ENCODE results near the gene VAT1. TPM values are rescaled to one million over a fixed set of nuclear protein-coding genes. Genes with fewer than 3 reads are reported as not detected.
"Not testable (repeated sequence)": the region's sequence is repeated elsewhere in the genome, so short reads cannot be mapped to it uniquely, and the experiment has no call there.

Gene VAT1
- total RNA-seq, 1 donor = 20.0 TPM

- peaks cover 57% of the 10 kb centered on the region for H3K4me1 ChIP-seq (ENCODE audit: insufficient read depth, low read length)
- H3K4me3 ChIP-seq (ENCODE audit: low read length) = no peak overlapping the region
- no peaks in the 10 kb centered on the region for H3K27me3 ChIP-seq (ENCODE audit: insufficient read depth, low read length)
- H3K9me3 ChIP-seq (ENCODE audit: low read depth, low read length) = no peaks in the 10 kb centered on the region
Measured at GRCh38 chr17:43018932-43019331, 3.3 kb downstream of the VAT1 start.

- H3K4me3 ChIP-seq (ENCODE audit: low read length) = no peak overlapping the region
- H3K4me1 ChIP-seq (ENCODE audit: insufficient read depth, low read length) = peaks cover 52% of the 10 kb centered on the region
Measured at GRCh38 chr17:43018008-43018853, 4.0 kb downstream of the VAT1 start.

GRCh38 chr17:43016216-43016615, 6.0 kb downstream of the VAT1 start:
- peaks cover 42% of the 10 kb centered on the region for H3K4me1 ChIP-seq (ENCODE audit: insufficient read depth, low read length)
- H3K27me3 ChIP-seq (ENCODE audit: insufficient read depth, low read length) = no peaks in the 10 kb centered on the region
- H3K4me3 ChIP-seq (ENCODE audit: low read length) = no peak overlapping the region
- no peaks in the 10 kb centered on the region for H3K9me3 ChIP-seq (ENCODE audit: low read depth, low read length)

More at GRCh38 chr17:43018008-43018853, 4.0 kb downstream of the VAT1 start:
- no peaks in the 10 kb centered on the region for H3K27me3 ChIP-seq (ENCODE audit: insufficient read depth, low read length)
- no peaks in the 10 kb centered on the region for H3K9me3 ChIP-seq (ENCODE audit: low read depth, low read length)

- no peaks in the 10 kb centered on the region for H3K27me3 ChIP-seq (ENCODE audit: insufficient read depth, low read length)
- H3K9me3 ChIP-seq (ENCODE audit: low read depth, low read length) = no peaks in the 10 kb centered on the region
- no peak overlapping the region for H3K4me3 ChIP-seq (ENCODE audit: low read length)
- H3K4me1 ChIP-seq (ENCODE audit: insufficient read depth, low read length) = peaks cover 35% of the 10 kb centered on the region
Measured at GRCh38 chr17:43015579-43015978, 6.6 kb downstream of the VAT1 start.

GRCh38 chr17:43014649-43015542, 7.3 kb downstream of the VAT1 start:
- no peaks in the 10 kb centered on the region for H3K9me3 ChIP-seq (ENCODE audit: low read depth, low read length)
- H3K4me1 ChIP-seq (ENCODE audit: insufficient read depth, low read length) = peaks cover 28% of the 10 kb centered on the region
- H3K4me3 ChIP-seq (ENCODE audit: low read length) = no peak overlapping the region
- no peaks in the 10 kb centered on the region for H3K27me3 ChIP-seq (ENCODE audit: insufficient read depth, low read length)

- no peak overlapping the region for H3K4me3 ChIP-seq (ENCODE audit: low read length)
- H3K9me3 ChIP-seq (ENCODE audit: low read depth, low read length) = no peaks in the 10 kb centered on the region
- peaks cover 21% of the 10 kb centered on the region for H3K4me1 ChIP-seq (ENCODE audit: insufficient read depth, low read length)
- H3K27me3 ChIP-seq (ENCODE audit: insufficient read depth, low read length) = no peaks in the 10 kb centered on the region
Measured at GRCh38 chr17:43014020-43014648, 8.1 kb downstream of the VAT1 start.

GRCh38 chr17:43013296-43013695, 8.9 kb downstream of the VAT1 start:
- Histone ChIP-seq H3K4me1 (ENCODE audit: insufficient read depth, low read length) (peaks cover 21% of the 10 kb centered on the region), H3K9me3 (ENCODE audit: low read depth, low read length) (no peaks in the 10 kb centered on the region), H3K4me3 (ENCODE audit: low read length) (no peak overlapping the region), H3K27me3 (ENCODE audit: insufficient read depth, low read length) (no peaks in the 10 kb centered on the region)

- Histone ChIP-seq H3K27me3 (ENCODE audit: insufficient read depth, low read length) (no peaks in the 10 kb centered on the region), H3K4me1 (ENCODE audit: insufficient read depth, low read length) (peaks cover 30% of the 10 kb centered on the region), H3K9me3 (ENCODE audit: low read depth, low read length) (no peaks in the 10 kb centered on the region), H3K4me3 (ENCODE audit: low read length) (no peak overlapping the region)
Measured at GRCh38 chr17:43011728-43012472, 10.3 kb downstream of the VAT1 start.

GRCh38 chr17:43010667-43011308, 11.4 kb downstream of the VAT1 start:
- peaks cover 36% of the 10 kb centered on the region for H3K4me1 ChIP-seq (ENCODE audit: insufficient read depth, low read length)
- H3K4me3 ChIP-seq (ENCODE audit: low read length) = no peak overlapping the region
- H3K9me3 ChIP-seq (ENCODE audit: low read depth, low read length) = no peaks in the 10 kb centered on the region
- H3K27me3 ChIP-seq (ENCODE audit: insufficient read depth, low read length) = no peaks in the 10 kb centered on the region

- H3K9me3 ChIP-seq (ENCODE audit: low read depth, low read length) = no peaks in the 10 kb centered on the region
- H3K27me3 ChIP-seq (ENCODE audit: insufficient read depth, low read length) = no peaks in the 10 kb centered on the region
- H3K4me1 ChIP-seq (ENCODE audit: insufficient read depth, low read length) = peaks cover 35% of the 10 kb centered on the region
- peak within 1 kb of the TSS; percentile 82 for H3K4me3 ChIP-seq (ENCODE audit: low read length)
Measured at GRCh38 chr17:43006639-43007551, 15.3 kb downstream of the VAT1 start, which contains the start of gene IFI35. Gene IFI35 (plus strand): TSS chr17:43006784. CDS start chr17:43006948, 164 bp downstream.

- Histone ChIP-seq H3K4me3 (ENCODE audit: low read length) (no peak overlapping the region), H3K27me3 (ENCODE audit: insufficient read depth, low read length) (no peaks in the 10 kb centered on the region), H3K9me3 (ENCODE audit: low read depth, low read length) (no peaks in the 10 kb centered on the region), H3K4me1 (ENCODE audit: insufficient read depth, low read length) (peaks cover 60% of the 10 kb centered on the region)
Measured at GRCh38 chr17:43003542-43004172, 18.5 kb downstream of the VAT1 start.

GRCh38 chr17:43000894-43001293, 21.3 kb downstream of the VAT1 start:
- H3K27me3 ChIP-seq (ENCODE audit: insufficient read depth, low read length); H3K9me3 ChIP-seq (ENCODE audit: low read depth, low read length); H3K4me3 ChIP-seq (ENCODE audit: low read length): not testable (repeated sequence)
- peaks cover 47% of the 10 kb centered on the region for H3K4me1 ChIP-seq (ENCODE audit: insufficient read depth, low read length)

- Histone ChIP-seq H3K27me3 (ENCODE audit: insufficient read depth, low read length) (no peaks in the 10 kb centered on the region), H3K9me3 (ENCODE audit: low read depth, low read length) (no peaks in the 10 kb centered on the region), H3K4me1 (ENCODE audit: insufficient read depth, low read length) (peaks cover 47% of the 10 kb centered on the region), H3K4me3 (ENCODE audit: low read length) (peak overlapping the region; percentile 97)
Measured at GRCh38 chr17:42999003-42999525, 23.1 kb downstream of the VAT1 start.

Data from mononuclear cell (primary cell).